ENCODE data around the gene CRYGN. TPM values are rescaled to one million over a fixed set of nuclear protein-coding genes. Genes with fewer than 3 reads are reported as not detected.

The CRYGN gene, protein sequence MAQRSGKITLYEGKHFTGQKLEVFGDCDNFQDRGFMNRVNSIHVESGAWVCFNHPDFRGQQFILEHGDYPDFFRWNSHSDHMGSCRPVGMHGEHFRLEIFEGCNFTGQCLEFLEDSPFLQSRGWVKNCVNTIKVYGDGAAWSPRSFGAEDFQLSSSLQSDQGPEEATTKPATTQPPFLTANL
- 0.36 TPM for polyA plus RNA-seq
- long read RNA-seq, donor 1 = 0 reads
- long read RNA-seq, donor 2 = 0 reads
- long read RNA-seq, donor 3 = 0 reads
- long read RNA-seq, donor 4 = 0 reads
- long read RNA-seq, donor 5 = 0 reads
- long read RNA-seq, donor 6 = 0 reads
- long read RNA-seq, donor 7 = 0 reads
- long read RNA-seq, donor 8 = 0 reads
- long read RNA-seq, donor 9 = 0 reads
- long read RNA-seq, donor 10 = 0 reads
- long read RNA-seq, donor 11 = 0 reads

DNA sequence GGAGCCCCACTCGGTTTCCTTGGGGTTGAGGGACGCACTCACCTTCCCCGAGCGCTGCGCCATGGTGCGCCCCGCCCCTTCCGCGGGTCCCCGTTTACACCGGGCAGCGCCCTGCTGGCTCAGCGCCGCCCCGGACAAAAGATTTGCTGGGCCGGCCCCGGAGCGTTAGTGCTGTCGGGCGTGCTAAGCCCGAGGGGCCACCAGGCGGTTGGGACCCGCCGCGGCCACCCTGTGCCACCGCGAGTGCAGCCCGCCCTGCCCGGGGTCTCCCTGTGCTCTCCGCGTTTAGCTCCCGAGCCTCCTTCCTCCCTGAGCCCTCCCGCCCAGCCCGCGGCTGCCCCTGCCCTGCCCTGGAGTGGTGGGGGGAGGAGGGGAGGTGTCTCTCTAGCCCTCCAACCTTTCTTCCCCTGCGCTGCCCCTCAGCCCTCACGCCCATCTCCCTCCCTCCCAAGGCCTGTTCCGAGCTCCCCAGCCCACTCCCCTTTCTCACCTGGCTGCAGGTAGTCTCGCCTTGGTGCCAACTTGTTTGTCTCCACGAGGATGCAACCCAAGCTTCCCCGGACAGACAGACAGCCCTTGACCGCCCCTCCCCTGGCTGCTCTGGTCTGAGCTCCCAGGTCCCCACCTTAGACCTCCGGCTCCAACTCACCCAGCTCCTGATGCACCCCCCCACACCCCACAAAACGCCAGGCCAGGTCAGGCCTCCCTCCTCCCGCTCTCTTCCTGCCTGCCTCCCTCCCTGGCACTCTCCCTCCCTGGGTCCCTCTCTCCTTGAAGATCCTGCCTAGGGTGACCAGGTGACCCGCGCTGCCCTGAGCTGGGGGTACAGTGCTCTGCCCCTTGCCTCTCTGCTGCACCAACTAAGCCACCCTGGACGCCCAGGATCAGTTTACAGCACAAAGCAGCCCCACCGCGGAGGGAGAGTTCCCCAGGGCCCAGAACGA lies at the start of gene CRYGN:
Gene CRYGN, minus strand, starts transcription at position 287 of the 944 bp plus-strand sequence. Its CDS starts 224 bp downstream, at position 63.
- Histone ChIP-seq H3K4me3 (ENCODE audit: low read length) (peak within 1 kb of the TSS; percentile 10), H3K4me1 (ENCODE audit: control insufficient read depth, insufficient read depth, low read length) (peaks cover 6% of the 10 kb centered on the region), H3K27ac (ENCODE audit: low read length) (no peak within 1 kb of the TSS), H3K27me3 (ENCODE audit: control insufficient read depth, insufficient read depth, low read length) (peaks cover 30% of the 10 kb centered on the region), H3K36me3 (ENCODE audit: control insufficient read depth, insufficient read depth, low read length) (no peaks in the 10 kb centered on the region), H3K9me3 (ENCODE audit: control insufficient read depth, low read depth, low read length) (no peaks in the 10 kb centered on the region)
- no CpG with 5 or more reads among the region's 51 CpGs for WGBS (ENCODE audit: insufficient coverage, low lambda C conversion rate)
- DNase-seq = peak in 1 of 2 donors; percentile 32

DNA sequence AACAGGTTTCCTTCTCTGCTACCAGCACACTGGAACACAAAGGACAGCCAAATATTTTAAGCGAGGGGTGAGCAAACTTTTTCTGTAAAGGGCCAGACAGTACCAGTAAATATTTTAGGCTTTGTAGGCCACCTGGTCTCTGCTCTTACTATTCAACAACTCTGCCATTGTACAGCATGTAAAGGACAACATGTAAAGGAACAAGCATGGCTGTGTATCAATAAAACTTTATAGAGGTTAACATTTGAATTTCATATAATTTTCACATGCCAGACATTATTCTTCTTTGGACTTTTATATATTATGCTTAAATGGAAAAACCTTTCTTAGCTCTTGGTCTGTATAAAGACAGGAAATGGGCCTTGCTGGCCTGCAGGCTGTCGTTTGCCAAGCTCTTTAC lies 49.6 kb upstream of the CRYGN start:
- no CpG with 5 or more reads among the region's 2 CpGs for WGBS (ENCODE audit: insufficient coverage, low lambda C conversion rate)
- Histone ChIP-seq H3K27me3 (ENCODE audit: control insufficient read depth, insufficient read depth, low read length) (no peaks in the 10 kb centered on the region), H3K4me1 (ENCODE audit: control insufficient read depth, insufficient read depth, low read length) (peaks cover 4% of the 10 kb centered on the region), H3K9me3 (ENCODE audit: control insufficient read depth, low read depth, low read length) (no peaks in the 10 kb centered on the region), H3K4me3 (ENCODE audit: low read length) (no peak overlapping the region), H3K36me3 (ENCODE audit: control insufficient read depth, insufficient read depth, low read length) (peaks cover 43% of the 10 kb centered on the region), H3K27ac (ENCODE audit: low read length) (no peak overlapping the region)
- no peak for DNase-seq

DNA sequence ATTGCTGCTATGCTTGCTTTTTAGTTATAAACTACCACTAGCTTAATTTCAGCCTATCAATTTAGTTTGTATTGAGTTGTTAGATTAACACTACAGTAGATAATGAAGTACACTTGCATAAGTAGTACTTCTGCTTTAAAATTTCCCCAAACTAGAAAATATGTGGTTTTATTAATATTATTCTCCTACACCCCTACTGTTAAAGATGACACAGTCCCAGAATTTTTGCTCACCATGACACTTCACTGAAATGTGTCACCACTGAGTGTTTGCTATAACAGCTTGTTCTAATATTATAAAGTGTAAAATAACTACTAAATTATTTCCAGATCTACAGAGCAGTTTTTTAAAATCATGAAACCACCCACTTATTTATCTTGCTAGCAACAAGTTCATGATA lies 48.2 kb upstream of the CRYGN start:
- peaks cover 53% of the 10 kb centered on the region for H3K36me3 ChIP-seq (ENCODE audit: control insufficient read depth, insufficient read depth, low read length)
- no peak overlapping the region for H3K4me3 ChIP-seq (ENCODE audit: low read length)
- DNase-seq = no peak
- no peak overlapping the region for H3K27ac ChIP-seq (ENCODE audit: low read length)
- H3K27me3 ChIP-seq (ENCODE audit: control insufficient read depth, insufficient read depth, low read length) = no peaks in the 10 kb centered on the region
- peaks cover 4% of the 10 kb centered on the region for H3K4me1 ChIP-seq (ENCODE audit: control insufficient read depth, insufficient read depth, low read length)
- no peaks in the 10 kb centered on the region for H3K9me3 ChIP-seq (ENCODE audit: control insufficient read depth, low read depth, low read length)

GRCh38 chr7:151487228-151487627 lies 47.3 kb upstream of the CRYGN start:
- no peaks in the 10 kb centered on the region for H3K9me3 ChIP-seq (ENCODE audit: control insufficient read depth, low read depth, low read length)
- 100% methylated on average over 1 of the region's 2 CpGs for WGBS (ENCODE audit: insufficient coverage, low lambda C conversion rate)

GRCh38 chr7:151486074-151486473 lies 46.1 kb upstream of the CRYGN start:
- H3K4me3 ChIP-seq (ENCODE audit: low read length) = no peak overlapping the region
- no CpG with 5 or more reads among the region's 3 CpGs for WGBS (ENCODE audit: insufficient coverage, low lambda C conversion rate)
- no peaks in the 10 kb centered on the region for H3K4me1 ChIP-seq (ENCODE audit: control insufficient read depth, insufficient read depth, low read length)
- no peaks in the 10 kb centered on the region for H3K27me3 ChIP-seq (ENCODE audit: control insufficient read depth, insufficient read depth, low read length)
- no peak overlapping the region for H3K27ac ChIP-seq (ENCODE audit: low read length)
- DNase-seq = no peak
- peaks cover 61% of the 10 kb centered on the region for H3K36me3 ChIP-seq (ENCODE audit: control insufficient read depth, insufficient read depth, low read length)
- H3K9me3 ChIP-seq (ENCODE audit: control insufficient read depth, low read depth, low read length) = no peaks in the 10 kb centered on the region

More at GRCh38 chr7:151487228-151487627, 47.3 kb upstream of the CRYGN start:
- Histone ChIP-seq H3K4me1 (ENCODE audit: control insufficient read depth, insufficient read depth, low read length) (peaks cover 4% of the 10 kb centered on the region), H3K27ac (ENCODE audit: low read length) (no peak overlapping the region), H3K27me3 (ENCODE audit: control insufficient read depth, insufficient read depth, low read length) (no peaks in the 10 kb centered on the region), H3K36me3 (ENCODE audit: control insufficient read depth, insufficient read depth, low read length) (peaks cover 58% of the 10 kb centered on the region), H3K4me3 (ENCODE audit: low read length) (no peak overlapping the region)
- no peak for DNase-seq

GRCh38 chr7:151484971-151485707 lies 45.2 kb upstream of the CRYGN start:
- Histone ChIP-seq H3K27me3 (ENCODE audit: control insufficient read depth, insufficient read depth, low read length) (no peaks in the 10 kb centered on the region), H3K27ac (ENCODE audit: low read length) (no peak overlapping the region), H3K36me3 (ENCODE audit: control insufficient read depth, insufficient read depth, low read length) (peaks cover 57% of the 10 kb centered on the region), H3K4me3 (ENCODE audit: low read length) (no peak overlapping the region), H3K9me3 (ENCODE audit: control insufficient read depth, low read depth, low read length) (no peaks in the 10 kb centered on the region), H3K4me1 (ENCODE audit: control insufficient read depth, insufficient read depth, low read length) (no peaks in the 10 kb centered on the region)
- no peak for DNase-seq
- 95% methylated on average over 3 of the region's 7 CpGs for WGBS (ENCODE audit: insufficient coverage, low lambda C conversion rate)

DNA sequence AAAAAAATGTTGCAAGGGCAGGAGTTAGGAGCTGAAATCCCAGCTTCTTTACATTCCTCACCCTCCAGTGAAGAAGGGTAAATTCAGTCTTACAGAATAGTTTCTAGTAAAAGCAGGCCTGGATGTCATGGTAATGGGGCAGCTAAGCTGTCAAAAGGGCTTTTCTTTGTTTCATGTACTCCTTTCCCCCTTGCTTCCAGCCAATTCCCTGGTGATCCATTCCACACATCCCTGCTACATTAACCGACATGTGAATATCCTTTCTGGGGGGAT lies 43.7 kb upstream of the CRYGN start:
- Histone ChIP-seq H3K9me3 (ENCODE audit: control insufficient read depth, low read depth, low read length) (no peaks in the 10 kb centered on the region), H3K27ac (ENCODE audit: low read length) (no peak overlapping the region), H3K27me3 (ENCODE audit: control insufficient read depth, insufficient read depth, low read length) (no peaks in the 10 kb centered on the region), H3K36me3 (ENCODE audit: control insufficient read depth, insufficient read depth, low read length) (peaks cover 47% of the 10 kb centered on the region), H3K4me3 (ENCODE audit: low read length) (no peak overlapping the region), H3K4me1 (ENCODE audit: control insufficient read depth, insufficient read depth, low read length) (no peaks in the 10 kb centered on the region)
- no peak for DNase-seq
- 83% methylated on average over 1 of the region's 1 CpG for WGBS (ENCODE audit: insufficient coverage, low lambda C conversion rate)

- WGBS (ENCODE audit: insufficient coverage, low lambda C conversion rate) = 100% methylated on average over 1 of the region's 8 CpGs
- Histone ChIP-seq H3K36me3 (ENCODE audit: control insufficient read depth, insufficient read depth, low read length) (peaks cover 47% of the 10 kb centered on the region), H3K27me3 (ENCODE audit: control insufficient read depth, insufficient read depth, low read length) (no peaks in the 10 kb centered on the region), H3K9me3 (ENCODE audit: control insufficient read depth, low read depth, low read length) (no peaks in the 10 kb centered on the region), H3K4me1 (ENCODE audit: control insufficient read depth, insufficient read depth, low read length) (no peaks in the 10 kb centered on the region), H3K4me3 (ENCODE audit: low read length) (no peak overlapping the region), H3K27ac (ENCODE audit: low read length) (no peak overlapping the region)
- no peak for DNase-seq
These were observed 43.2 kb upstream of the CRYGN start for GRCh38 chr7:151482883-151483710.

GRCh38 chr7:151481650-151482505 lies 41.9 kb upstream of the CRYGN start:
- no peak for DNase-seq
- H3K4me3 ChIP-seq (ENCODE audit: low read length) = no peak overlapping the region
- no CpG with 5 or more reads among the region's 4 CpGs for WGBS (ENCODE audit: insufficient coverage, low lambda C conversion rate)
- H3K9me3 ChIP-seq (ENCODE audit: control insufficient read depth, low read depth, low read length) = no peaks in the 10 kb centered on the region
- H3K4me1 ChIP-seq (ENCODE audit: control insufficient read depth, insufficient read depth, low read length) = no peaks in the 10 kb centered on the region
- H3K36me3 ChIP-seq (ENCODE audit: control insufficient read depth, insufficient read depth, low read length) = peaks cover 41% of the 10 kb centered on the region
- H3K27me3 ChIP-seq (ENCODE audit: control insufficient read depth, insufficient read depth, low read length) = no peaks in the 10 kb centered on the region
- H3K27ac ChIP-seq (ENCODE audit: low read length) = no peak overlapping the region
